ENCODE results near the gene NTHL1. TPM values are rescaled to one million over a fixed set of nuclear protein-coding genes. Genes with fewer than 3 reads are reported as not detected.
A peak's percentile ranks its signal among the peaks of the same experiment; 100 is the strongest.

Gene NTHL1
- total and polyA plus RNA-seq, 2 of the 4 experiments (the other 2 are of a cell fraction), result 22.8 to 28.0 TPM

GRCh38 chr16:2040787-2041522 is 6.7 kb downstream of the NTHL1 start:
- Histone ChIP-seq H3K27ac (ENCODE audit: insufficient read depth, low read length) (peak overlapping the region; percentile 90), H2BK5ac (ENCODE audit: low read depth, low read length, poor library complexity, severe bottlenecking) (peak overlapping the region; percentile 96), H3K4me2 (ENCODE audit: low read depth, low read length) (no peak overlapping the region), H4K20me1 (ENCODE audit: insufficient read depth, low read length) (no peaks in the 10 kb centered on the region; the same call in 1 of the 2 replicates), H2AFZ (replicated peaks; ENCODE audit: low read length, poor library complexity) (peak overlapping the region; percentile 55), H2AK9ac (replicated peaks; ENCODE audit: low read depth, low read length, poor library complexity) (peak overlapping the region; percentile 96), H3K9ac (ENCODE audit: low read depth, low read length) (peak overlapping the region; percentile 28; the same call in 1 of the 2 replicates), H3K14ac (replicated peaks; ENCODE audit: low read depth, low read length) (peak overlapping the region; percentile 92), H3K4me1 (ENCODE audit: control insufficient read depth, insufficient read depth, low read length) (peaks cover 47% of the 10 kb centered on the region), H2BK15ac (ENCODE audit: low read depth, low read length) (peak overlapping the region; percentile 88; the same call in 1 of the 3 replicates), H3K9me1 (ENCODE audit: insufficient read depth, low read length) (peaks cover 18% of the 10 kb centered on the region), H3K18ac (ENCODE audit: low read depth, low read length) (peak overlapping the region; percentile 60), H3K56ac (ENCODE audit: extremely low read depth, insufficient read depth, low read length) (no peak overlapping the region), H2AK5ac (ENCODE audit: low read depth, low read length) (peak overlapping the region; percentile 97), H3K36me3 (ENCODE audit: control insufficient read depth, insufficient read depth, low read length) (peaks cover 34% of the 10 kb centered on the region; the same call in 1 of the 2 replicates), H4K5ac (ENCODE audit: low read depth, low read length) (peak overlapping the region; percentile 67), H3K4ac (ENCODE audit: low read depth, low read length) (peak overlapping the region; percentile 96), H4K91ac (ENCODE audit: insufficient read depth, low read depth, low read length) (peak overlapping the region; percentile 83), H3K9me3 (ENCODE audit: control insufficient read depth, insufficient read depth, low read length) (no peaks in the 10 kb centered on the region), H3K27me3 (ENCODE audit: control insufficient read depth, insufficient read depth, low read length) (no peaks in the 10 kb centered on the region), H2BK20ac (ENCODE audit: low read depth, low read length) (peak overlapping the region; percentile 47), H3K23ac (ENCODE audit: low read depth, low read length) (peak overlapping the region; percentile 86), H2BK120ac (ENCODE audit: low read depth, low read length) (peak overlapping the region; percentile 90), H3K4me3 (ENCODE audit: insufficient read depth, low read depth, low read length) (no peak overlapping the region), H4K8ac (ENCODE audit: low read depth in 2 of 2, low read length in 2 of 2) (peak overlapping the region; percentile 48 to 79; a peak in 3 of 4 replicates), H3K79me1 (ENCODE audit: low read depth in 1 of 2, low read length in 2 of 2) (peaks cover 14 to 47% of the 10 kb centered on the region in 2 experiments; a peak in 3 of 4 replicates)
- ATAC-seq (ENCODE audit: low read depth) (no peak), DNase-seq (peak; percentile 15)
- ChIA-PET CTCF (interaction anchor here (0.9 kb wide), 1 partner anchor 19 kb away, joined by 3 read pairs; no protein-coding TSS in a partner anchor), POLR2A (ENCODE audit: unreplicated experiment) (no interaction called here)
- TF ChIP-seq ELK1 (IDR thresholded peaks at IDR 0.05; ENCODE audit: borderline replicate concordance, low read depth, low read length), result no peak
- TF ChIP-seq NFE2L2 (IDR thresholded peaks at IDR 0.05; ENCODE audit: low read depth, low read length), result no peak
- no peak for TF ChIP-seq RCOR1 (IDR thresholded peaks at IDR 0.05; ENCODE audit: insufficient replicate concordance, low read length)
- WGBS, 2 experiments (ENCODE audit: extremely low coverage in 2 of 2, insufficient read length in 1 of 2), result 81% methylated on average over 13 of the region's 20 CpGs; no CpG with 5 or more reads in 1 of the 2 experiments
- intact Hi-C loops (cut with micrococcal nuclease) (no loop called here), dilution Hi-C loops (cut with HindIII; ENCODE audit: low sequenced_read_pairs, unreplicated experiment) (no loop called here), in situ Hi-C loops (cut with MboI; ENCODE audit: low sequenced_read_pairs) (no loop called here)
- no TSS peak for BruUV-seq (replicated peaks)
